ENCODE data around the gene OGT. TPM values are rescaled to one million over a fixed set of nuclear protein-coding genes. Genes with fewer than 3 reads are reported as not detected.

The OGT gene
- total RNA-seq, 1 donor from 2014 or later: 287 TPM

GRCh38 chrX:71622576-71623450, 89.9 kb downstream of the OGT start:
- Histone ChIP-seq H3F3A (ENCODE audit: low read depth) (no peaks in the 10 kb centered on the region), H3K4me1 (no peaks in the 10 kb centered on the region), H3K36me3 (no peaks in the 10 kb centered on the region), H3K79me2 (ENCODE audit: low read depth) (no peaks in the 10 kb centered on the region), H3K9ac (no peak overlapping the region), H3K4me2 (no peak overlapping the region), H2AFZ (replicated peaks) (no peak overlapping the region), H3K27me3 (no peaks in the 10 kb centered on the region), H3K9me3 (ENCODE audit: low read depth) (no peaks in the 10 kb centered on the region), H3K27ac (no peak overlapping the region), H3K4me3 (no peak overlapping the region), H4K20me1 (ENCODE audit: low read depth) (no peaks in the 10 kb centered on the region)
- H3K27me3 Mint-ChIP-seq (ENCODE audit: insufficient read depth, low read depth): peaks cover 2% of the 10 kb centered on the region
- no peak overlapping the region for H3K27ac Mint-ChIP-seq
- no peaks in the 10 kb centered on the region for H3K4me1 Mint-ChIP-seq
- TF ChIP-seq EZH2 (IDR thresholded peaks at IDR 0.05): no peak
- peaks cover 2% of the 10 kb centered on the region for H3K36me3 Mint-ChIP-seq
- peaks cover 10% of the 10 kb centered on the region for H3K9me3 Mint-ChIP-seq
- no peak overlapping the region for H3K4me3 Mint-ChIP-seq
- peak; percentile 50 for DNase-seq (ENCODE audit: low spot score)

GRCh38 chrX:71623714-71624113, 90.8 kb downstream of the OGT start:
- Mint-ChIP-seq H3K4me3 (no peak overlapping the region), H3K27ac (no peak overlapping the region), H3K27me3 (ENCODE audit: insufficient read depth, low read depth) (peaks cover 2% of the 10 kb centered on the region), H3K36me3 (peaks cover under 1% of the 10 kb centered on the region), H3K4me1 (no peaks in the 10 kb centered on the region), H3K9me3 (peaks cover 10% of the 10 kb centered on the region)
- Histone ChIP-seq H3F3A (ENCODE audit: low read depth) (no peaks in the 10 kb centered on the region), H3K4me1 (no peaks in the 10 kb centered on the region), H3K4me2 (no peak overlapping the region), H4K20me1 (ENCODE audit: low read depth) (no peaks in the 10 kb centered on the region), H3K36me3 (no peaks in the 10 kb centered on the region), H3K9me3 (ENCODE audit: low read depth) (no peaks in the 10 kb centered on the region), H2AFZ (replicated peaks) (no peak overlapping the region), H3K27me3 (no peaks in the 10 kb centered on the region), H3K27ac (no peak overlapping the region), H3K79me2 (ENCODE audit: low read depth) (no peaks in the 10 kb centered on the region), H3K9ac (no peak overlapping the region), H3K4me3 (no peak overlapping the region)
- no peak for DNase-seq (ENCODE audit: low spot score)
- TF ChIP-seq EZH2phosphoT487 (IDR thresholded peaks at IDR 0.05) (no peak), CTCF (IDR thresholded peaks at IDR 0.05) (no peak), EZH2 (IDR thresholded peaks at IDR 0.05) (no peak)

GRCh38 chrX:71625471-71625870, 92.6 kb downstream of the OGT start:
- Histone ChIP-seq H3K4me1 (no peaks in the 10 kb centered on the region), H3K9ac (no peak overlapping the region), H3K4me3 (no peak overlapping the region), H3F3A (ENCODE audit: low read depth) (no peaks in the 10 kb centered on the region), H3K79me2 (ENCODE audit: low read depth) (no peaks in the 10 kb centered on the region), H3K27me3 (no peaks in the 10 kb centered on the region), H3K9me3 (ENCODE audit: low read depth) (no peaks in the 10 kb centered on the region), H3K36me3 (no peaks in the 10 kb centered on the region), H3K27ac (no peak overlapping the region), H3K4me2 (no peak overlapping the region), H4K20me1 (ENCODE audit: low read depth) (no peaks in the 10 kb centered on the region), H2AFZ (replicated peaks) (no peak overlapping the region)
- no peak for DNase-seq (ENCODE audit: low spot score)
- H3K9me3 Mint-ChIP-seq: peaks cover 5% of the 10 kb centered on the region
- H3K27ac Mint-ChIP-seq: no peak overlapping the region
- no peaks in the 10 kb centered on the region for H3K4me1 Mint-ChIP-seq
- H3K4me3 Mint-ChIP-seq: no peak overlapping the region
- TF ChIP-seq EZH2 (IDR thresholded peaks at IDR 0.05) (no peak), CTCF (IDR thresholded peaks at IDR 0.05) (no peak), EZH2phosphoT487 (IDR thresholded peaks at IDR 0.05) (no peak)
- peaks cover 7% of the 10 kb centered on the region for H3K27me3 Mint-ChIP-seq (ENCODE audit: insufficient read depth, low read depth)
- no peaks in the 10 kb centered on the region for H3K36me3 Mint-ChIP-seq

Small RNA genes within 50 kb of the gene (small RNA-seq; reads per million reads assigned to genes)
- gene RF00019: not detected

Other genes with a start within 250 kb of the OGT start
- 890 and 916 TPM in 2 replicates for gene NONO, start 249.5 kb upstream of the OGT start, total RNA-seq (ENCODE audit: low replicate concordance)
- 0.99 and 4.8 TPM in 2 replicates for gene ITGB1BP2, start 231.4 kb upstream of the OGT start, total RNA-seq (ENCODE audit: low replicate concordance)
- gene TAF1, start 166.7 kb upstream of the OGT start, total RNA-seq (ENCODE audit: low replicate concordance): 21.4 and 29.7 TPM in 2 replicates
- 0.62 and 0.97 TPM in 2 replicates for gene GCNA, start 45.3 kb downstream of the OGT start, total RNA-seq (ENCODE audit: low replicate concordance)
- not detected in 2 replicates for gene CXCR3, start 85.4 kb downstream of the OGT start, total RNA-seq (ENCODE audit: low replicate concordance)
- gene CXorf49, start 185.2 kb downstream of the OGT start, total RNA-seq (ENCODE audit: low replicate concordance): not detected in 2 replicates
- gene CXorf49B, start 230.2 kb downstream of the OGT start, total RNA-seq (ENCODE audit: low replicate concordance): not detected in 2 replicates